GM10847 (cell line): ENCODE results near the gene SLC4A5.

ENCODE experiments used
- POLR2A ChIP-seq: IDR thresholded peaks from 2 replicates; pipeline ENCODE4 v1.6.1; 2011; ENCODE audit not compliant: insufficient read length; ENCODE audit errors: extremely low read depth

Gene SLC4A5

GRCh38 chr2:74223941-74224770 lies 119.1 kb downstream of the SLC4A5 start:
- no peak for TF ChIP-seq POLR2A

DNA sequence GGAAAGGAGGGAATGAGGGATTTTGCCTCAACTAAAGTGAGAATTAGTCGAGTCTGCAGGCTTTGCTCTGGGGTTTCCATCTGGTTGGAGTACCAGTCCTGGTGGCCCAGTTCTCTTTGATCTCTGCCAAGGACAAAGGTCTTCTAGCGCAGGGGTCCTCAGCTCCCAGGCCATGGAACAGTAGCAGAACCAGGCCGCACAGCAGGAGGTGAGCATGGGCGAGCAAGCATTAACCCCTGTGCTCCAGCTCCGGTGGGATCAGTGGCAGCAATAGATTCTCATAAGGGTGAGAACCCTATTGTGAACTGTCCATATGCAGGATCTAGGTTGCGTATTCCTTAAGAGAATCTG lies 120.9 kb downstream of the SLC4A5 start:
- no peak for TF ChIP-seq POLR2A

DNA sequence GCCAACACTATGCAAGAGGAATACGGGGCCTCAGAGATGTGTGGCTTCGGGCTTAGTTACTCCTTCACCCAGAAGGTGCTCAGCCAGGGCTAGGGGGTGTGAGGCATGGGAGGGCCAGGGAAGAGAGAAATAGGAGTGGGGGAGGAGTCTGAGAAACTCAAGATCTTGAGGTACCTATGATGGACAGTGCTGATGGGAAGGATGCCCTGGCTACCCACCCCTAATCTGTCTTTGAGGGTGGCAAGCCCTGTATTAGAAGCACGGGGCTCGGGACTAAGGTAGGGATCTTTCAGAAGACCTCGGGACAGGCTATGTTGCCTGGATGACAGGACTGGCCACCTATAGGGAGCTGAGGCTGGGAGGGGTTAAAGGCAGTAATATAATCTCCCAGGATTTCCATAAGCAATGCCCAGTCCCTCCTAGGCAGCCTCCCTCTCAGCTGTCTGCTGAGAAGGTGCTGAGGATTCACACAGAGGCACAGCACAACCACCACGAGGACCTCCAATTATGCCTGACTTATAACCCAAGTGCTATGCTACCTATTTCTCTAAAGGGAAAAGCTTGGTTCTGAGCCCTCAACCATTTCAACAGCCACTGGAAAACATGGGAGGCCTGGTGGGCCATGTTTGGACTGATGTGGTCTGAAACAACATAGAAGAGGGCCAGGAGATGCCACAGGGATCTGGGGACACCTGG lies 121.5 kb downstream of the SLC4A5 start:
- no peak for TF ChIP-seq POLR2A

GRCh38 chr2:74221091-74221490 lies 122.1 kb downstream of the SLC4A5 start:
- no peak for TF ChIP-seq POLR2A

DNA sequence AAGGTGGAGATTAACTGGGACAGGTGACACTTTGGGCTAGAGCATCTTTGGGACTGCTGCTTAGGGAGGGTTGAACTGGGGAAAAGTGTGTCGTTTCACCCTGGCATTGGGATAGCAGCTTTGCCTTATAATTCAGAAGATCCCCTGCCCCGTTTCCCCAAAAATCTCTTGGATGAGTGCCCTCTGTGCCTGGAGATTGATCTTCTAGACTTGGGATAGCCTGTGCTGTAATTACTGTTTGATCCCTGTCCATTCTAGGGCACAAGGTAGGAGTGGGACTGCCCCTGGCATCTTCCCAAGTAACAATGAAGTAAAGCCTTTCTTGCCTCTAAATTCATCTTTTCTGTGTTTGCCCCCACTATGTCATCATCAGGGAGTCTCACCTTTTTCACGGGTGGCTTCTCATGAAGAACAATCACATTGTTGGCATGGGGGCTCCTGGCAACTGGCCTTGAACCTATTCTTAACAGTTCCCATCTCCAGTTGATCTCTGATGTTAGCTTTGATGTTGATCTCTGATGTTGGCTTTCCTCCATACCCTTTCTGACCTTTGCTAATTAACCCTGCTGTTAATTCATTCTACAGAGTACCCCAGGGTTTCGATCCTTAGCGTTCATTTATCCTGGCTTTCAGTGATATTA lies 123.2 kb downstream of the SLC4A5 start:
- TF ChIP-seq POLR2A, result no peak

- TF ChIP-seq POLR2A, result no peak
Measured at GRCh38 chr2:74216642-74217041, 126.6 kb downstream of the SLC4A5 start.

DNA sequence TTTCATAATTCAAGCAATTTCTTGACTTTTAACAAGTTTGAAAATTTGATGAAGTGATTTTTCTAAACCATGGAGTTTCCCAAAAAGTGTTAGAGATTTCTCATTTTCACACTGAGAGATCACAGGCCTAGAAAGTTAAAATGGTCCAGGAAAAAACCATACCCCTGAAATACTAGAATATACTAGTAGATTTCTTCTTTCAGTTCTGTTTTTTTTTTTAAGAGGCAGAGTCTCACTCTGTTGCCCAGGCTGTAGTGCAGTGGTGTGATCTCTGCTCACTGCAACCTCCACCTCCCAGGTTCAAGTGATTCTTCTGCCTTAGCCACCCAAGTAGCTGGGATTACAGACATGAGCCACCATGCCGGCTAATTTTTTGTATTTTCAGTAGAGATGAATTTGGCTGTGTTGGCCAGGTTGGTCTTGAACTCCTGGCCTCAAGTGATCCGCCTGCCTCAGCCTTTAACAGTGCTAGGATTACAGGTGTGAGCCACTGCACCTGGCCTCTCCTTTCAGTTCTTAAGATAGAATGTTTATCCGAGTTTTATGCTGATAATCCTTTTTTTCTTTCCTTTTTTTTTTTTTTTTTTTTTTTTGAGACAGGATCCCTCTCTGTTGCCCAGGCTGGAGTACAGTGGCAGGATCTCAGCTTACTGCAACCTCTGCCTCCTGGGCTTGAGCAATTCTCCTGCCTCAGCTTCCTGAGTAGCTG lies 130.4 kb downstream of the SLC4A5 start:
- TF ChIP-seq POLR2A, result no peak

GRCh38 chr2:74206180-74206688 lies 137.0 kb downstream of the SLC4A5 start:
- no peak for TF ChIP-seq POLR2A

DNA sequence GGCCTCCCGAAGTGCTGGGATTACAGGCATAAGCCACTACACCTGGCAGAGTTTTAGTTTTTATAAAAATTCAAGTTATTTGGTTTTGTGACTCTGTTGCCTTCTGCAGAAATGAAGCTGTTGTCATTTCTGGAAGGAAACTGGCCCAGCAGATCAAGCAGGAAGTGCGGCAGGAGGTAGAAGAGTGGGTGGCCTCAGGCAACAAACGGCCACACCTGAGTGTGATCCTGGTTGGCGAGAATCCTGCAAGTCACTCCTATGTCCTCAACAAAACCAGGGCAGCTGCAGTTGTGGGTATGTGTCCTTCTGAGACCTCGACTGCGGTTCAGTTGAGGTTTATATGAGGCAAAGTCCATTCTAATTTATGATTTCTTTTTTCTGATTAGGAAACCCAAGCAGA lies 137.6 kb downstream of the SLC4A5 start:
- TF ChIP-seq POLR2A, result no peak

- TF ChIP-seq POLR2A, result no peak
Measured at GRCh38 chr2:74205113-74205512, 138.1 kb downstream of the SLC4A5 start.

- no peak for TF ChIP-seq POLR2A
Measured at GRCh38 chr2:74204436-74204835, 138.8 kb downstream of the SLC4A5 start.

DNA sequence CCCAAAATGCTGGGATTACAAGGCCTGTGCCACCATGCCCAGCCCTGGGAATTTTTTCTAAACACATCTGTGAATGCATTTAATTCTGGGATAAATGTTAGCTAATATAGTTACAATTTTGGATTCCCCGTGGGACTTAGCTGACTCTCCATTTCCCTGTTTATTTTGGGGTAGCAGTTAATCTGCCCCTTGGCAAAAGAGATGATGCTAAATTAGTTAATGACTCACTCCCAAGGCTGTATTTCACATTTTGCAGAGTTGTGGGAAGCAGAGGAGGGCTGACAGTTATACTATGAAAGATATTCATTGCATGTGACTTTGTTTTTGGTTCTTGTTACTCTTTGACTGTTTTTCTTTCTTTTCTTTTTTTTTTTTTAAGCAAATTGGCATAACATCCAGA lies 141.6 kb downstream of the SLC4A5 start:
- TF ChIP-seq POLR2A, result no peak

DNA sequence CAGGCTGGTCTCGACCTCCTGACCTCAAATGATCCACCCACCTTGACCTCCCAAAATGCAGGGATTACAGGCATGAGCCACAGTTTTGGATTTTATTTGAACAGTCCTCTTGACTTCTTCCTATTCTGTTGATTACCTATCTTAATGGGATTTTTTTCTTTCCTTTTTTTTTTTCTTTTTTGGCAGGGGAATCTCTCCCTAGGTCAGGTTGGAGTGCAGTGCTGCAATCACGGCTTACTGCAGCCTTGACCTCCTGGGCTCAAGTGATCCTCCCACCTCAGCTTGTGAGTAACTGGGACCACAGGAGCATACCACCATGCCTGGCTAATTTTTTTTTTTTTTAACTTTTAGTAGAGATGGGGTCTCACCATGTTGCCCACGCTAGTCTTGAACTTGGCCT lies 142.0 kb downstream of the SLC4A5 start:
- TF ChIP-seq POLR2A, result no peak

GRCh38 chr2:74199871-74200305 lies 143.3 kb downstream of the SLC4A5 start:
- no peak for TF ChIP-seq POLR2A

GRCh38 chr2:74199275-74199701 lies 143.9 kb downstream of the SLC4A5 start:
- TF ChIP-seq POLR2A, result no peak
